Measurements from ENCODE around the gene NPR3. TPM values are rescaled to one million over a fixed set of nuclear protein-coding genes. Genes with fewer than 3 reads are reported as not detected.

Gene NPR3
- total RNA-seq, 3 donors from 2014 or later = 1.9 to 44.2 (median 2.0) TPM

DNA sequence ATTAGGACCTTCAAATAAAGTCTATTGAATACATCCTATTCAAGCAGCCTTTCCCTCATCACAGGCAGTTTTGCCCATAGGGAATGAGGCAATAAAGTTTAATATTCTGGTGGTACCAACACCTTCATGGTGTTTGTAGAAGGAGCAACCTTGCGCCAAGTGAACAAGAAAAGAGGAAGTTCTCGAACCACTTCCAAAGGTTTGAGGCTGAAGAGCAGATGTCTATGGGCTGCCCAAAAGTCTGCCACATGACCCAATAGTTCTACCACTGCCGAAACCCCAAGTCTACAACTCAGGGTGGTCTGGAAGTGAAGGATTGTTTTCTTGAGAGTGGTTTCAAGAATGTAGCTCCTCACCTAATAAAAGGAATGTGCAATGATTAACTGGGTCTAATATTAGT is 123.1 kb downstream of the NPR3 start:
- Histone ChIP-seq H3K4me1 (no peaks in the 10 kb centered on the region), H3K27ac (no peak overlapping the region), H3K36me3 (no peaks in the 10 kb centered on the region), H3K9me3 (no peaks in the 10 kb centered on the region), H3K27me3 (no peaks in the 10 kb centered on the region), H3K4me3 (no peak overlapping the region)
- no peak for TF ChIP-seq POLR2A (IDR thresholded peaks at IDR 0.05)
- no peak for TF ChIP-seq POLR2AphosphoS5 (IDR thresholded peaks at IDR 0.05)
- TF ChIP-seq, protein P1, sequence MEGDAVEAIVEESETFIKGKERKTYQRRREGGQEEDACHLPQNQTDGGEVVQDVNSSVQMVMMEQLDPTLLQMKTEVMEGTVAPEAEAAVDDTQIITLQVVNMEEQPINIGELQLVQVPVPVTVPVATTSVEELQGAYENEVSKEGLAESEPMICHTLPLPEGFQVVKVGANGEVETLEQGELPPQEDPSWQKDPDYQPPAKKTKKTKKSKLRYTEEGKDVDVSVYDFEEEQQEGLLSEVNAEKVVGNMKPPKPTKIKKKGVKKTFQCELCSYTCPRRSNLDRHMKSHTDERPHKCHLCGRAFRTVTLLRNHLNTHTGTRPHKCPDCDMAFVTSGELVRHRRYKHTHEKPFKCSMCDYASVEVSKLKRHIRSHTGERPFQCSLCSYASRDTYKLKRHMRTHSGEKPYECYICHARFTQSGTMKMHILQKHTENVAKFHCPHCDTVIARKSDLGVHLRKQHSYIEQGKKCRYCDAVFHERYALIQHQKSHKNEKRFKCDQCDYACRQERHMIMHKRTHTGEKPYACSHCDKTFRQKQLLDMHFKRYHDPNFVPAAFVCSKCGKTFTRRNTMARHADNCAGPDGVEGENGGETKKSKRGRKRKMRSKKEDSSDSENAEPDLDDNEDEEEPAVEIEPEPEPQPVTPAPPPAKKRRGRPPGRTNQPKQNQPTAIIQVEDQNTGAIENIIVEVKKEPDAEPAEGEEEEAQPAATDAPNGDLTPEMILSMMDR (IDR thresholded peaks at IDR 0.05) = no peak
- no peak for DNase-seq (ENCODE audit: low spot score in 2 of 2)
- intact Hi-C loops (cut with DNase I; ENCODE audit: low total_unique reads) = no loop called here

DNA sequence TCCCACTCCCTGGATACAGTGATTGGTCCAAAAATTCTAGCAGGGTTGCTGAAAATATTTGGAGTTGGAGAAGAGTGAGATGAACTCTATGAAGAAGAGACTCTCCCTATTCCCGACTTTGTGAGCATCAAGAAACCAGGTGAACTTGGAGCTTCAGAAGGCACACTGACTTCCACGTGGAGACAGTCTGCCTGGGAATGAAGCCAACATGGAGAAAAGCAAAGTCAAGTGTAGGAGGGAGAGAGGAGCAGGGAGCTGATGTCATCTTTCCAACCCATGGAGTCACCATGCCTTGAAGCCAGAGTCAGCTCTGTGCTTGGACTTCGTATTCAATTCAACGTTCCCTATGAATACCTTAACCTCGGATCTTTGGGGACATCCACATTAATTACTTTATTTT is 125.1 kb downstream of the NPR3 start:
- H3K4me1 ChIP-seq = no peaks in the 10 kb centered on the region
- no peak for DNase-seq (ENCODE audit: low spot score in 2 of 2)
- no peak overlapping the region for H3K4me3 ChIP-seq
- no peaks in the 10 kb centered on the region for H3K9me3 ChIP-seq
- TF ChIP-seq POLR2AphosphoS5 (IDR thresholded peaks at IDR 0.05) = no peak
- TF ChIP-seq, protein P1 (IDR thresholded peaks at IDR 0.05) = no peak
- TF ChIP-seq POLR2A (IDR thresholded peaks at IDR 0.05) = no peak
- H3K36me3 ChIP-seq = no peaks in the 10 kb centered on the region
- H3K27ac ChIP-seq = no peak overlapping the region
- intact Hi-C loops (cut with DNase I; ENCODE audit: low total_unique reads) = no loop called here
- no peaks in the 10 kb centered on the region for H3K27me3 ChIP-seq

DNA sequence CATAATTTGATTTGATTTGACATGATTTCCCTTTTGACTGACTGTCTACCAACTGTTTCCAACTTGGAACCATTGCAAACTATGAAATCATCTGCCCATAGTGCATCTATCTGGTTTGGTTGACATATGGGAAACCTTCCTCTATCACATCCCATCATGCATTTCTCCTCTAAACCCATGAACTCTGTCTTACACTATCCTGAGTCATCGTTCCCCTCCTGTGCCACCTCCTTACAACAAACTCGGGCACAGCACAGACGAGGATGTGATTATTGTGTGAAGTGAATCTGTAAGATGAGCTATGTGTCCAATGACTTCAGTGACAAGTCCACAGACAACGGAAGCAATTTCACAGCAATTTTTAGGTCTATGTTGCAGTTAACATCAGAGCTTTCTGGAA is 126.1 kb downstream of the NPR3 start:
- Histone ChIP-seq H3K27ac (no peak overlapping the region), H3K4me3 (no peak overlapping the region), H3K36me3 (no peaks in the 10 kb centered on the region), H3K9me3 (no peaks in the 10 kb centered on the region), H3K4me1 (no peaks in the 10 kb centered on the region), H3K27me3 (no peaks in the 10 kb centered on the region)
- intact Hi-C loops (cut with DNase I; ENCODE audit: low total_unique reads) = no loop called here
- TF ChIP-seq, protein P1 (IDR thresholded peaks at IDR 0.05) = no peak
- TF ChIP-seq POLR2AphosphoS5 (IDR thresholded peaks at IDR 0.05) (no peak), POLR2A (IDR thresholded peaks at IDR 0.05) (no peak)
- DNase-seq (ENCODE audit: low spot score in 2 of 2) = no peak

DNA sequence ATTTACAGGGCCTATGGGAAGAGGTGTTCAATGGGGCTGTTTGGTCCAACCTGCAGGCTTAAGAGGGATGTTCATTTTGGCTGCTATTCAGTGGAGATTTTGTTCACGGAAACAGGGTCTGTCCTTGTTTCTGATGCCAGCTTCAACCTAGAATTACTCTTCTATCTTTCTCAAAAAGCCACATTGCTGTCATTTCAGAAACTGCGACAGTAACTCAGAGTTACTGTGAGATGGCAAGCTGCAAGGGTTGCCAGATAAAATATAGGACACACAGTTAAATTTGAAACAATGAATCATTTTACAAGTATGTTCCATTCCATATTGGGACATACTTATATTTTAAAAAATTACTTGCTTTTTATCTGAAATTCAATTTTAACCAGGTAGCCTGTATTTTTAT is 128.0 kb downstream of the NPR3 start:
- no peak overlapping the region for H3K4me3 ChIP-seq
- H3K36me3 ChIP-seq = no peaks in the 10 kb centered on the region
- intact Hi-C loops (cut with DNase I; ENCODE audit: low total_unique reads) = no loop called here
- TF ChIP-seq POLR2AphosphoS5 (IDR thresholded peaks at IDR 0.05) (no peak), POLR2A (IDR thresholded peaks at IDR 0.05) (no peak)
- TF ChIP-seq, protein P1 (IDR thresholded peaks at IDR 0.05) = no peak
- H3K27me3 ChIP-seq = no peaks in the 10 kb centered on the region
- no peak overlapping the region for H3K27ac ChIP-seq
- no peak for DNase-seq (ENCODE audit: low spot score in 2 of 2)
- H3K4me1 ChIP-seq = no peaks in the 10 kb centered on the region
- no peaks in the 10 kb centered on the region for H3K9me3 ChIP-seq

DNA sequence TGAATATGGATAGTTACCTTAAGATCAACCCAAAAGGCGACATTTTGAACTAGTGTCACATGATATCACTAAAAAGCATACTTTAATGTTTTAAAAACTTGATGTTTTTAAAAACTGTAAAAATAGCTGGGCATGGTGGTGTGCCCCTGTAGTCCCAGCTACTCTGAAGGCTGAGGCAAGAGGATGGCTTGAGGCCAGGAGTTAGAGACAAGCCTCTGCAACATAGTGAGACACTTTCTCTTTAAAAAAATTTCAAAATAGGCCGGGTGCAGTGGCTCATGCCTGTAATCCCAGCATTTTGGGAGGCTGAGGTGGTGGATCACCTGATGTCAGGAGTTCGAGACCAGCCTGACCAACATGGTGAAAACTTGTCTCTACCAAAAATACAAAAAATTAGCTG is 129.5 kb downstream of the NPR3 start:
- Histone ChIP-seq H3K4me1 (no peaks in the 10 kb centered on the region), H3K9me3 (no peaks in the 10 kb centered on the region), H3K27ac (no peak overlapping the region), H3K4me3 (no peak overlapping the region), H3K36me3 (no peaks in the 10 kb centered on the region), H3K27me3 (no peaks in the 10 kb centered on the region)
- TF ChIP-seq, protein P1 (IDR thresholded peaks at IDR 0.05) = no peak
- no peak for TF ChIP-seq POLR2A (IDR thresholded peaks at IDR 0.05)
- TF ChIP-seq POLR2AphosphoS5 (IDR thresholded peaks at IDR 0.05) = no peak
- intact Hi-C loops (cut with DNase I; ENCODE audit: low total_unique reads) = no loop called here
- DNase-seq (ENCODE audit: low spot score in 2 of 2) = no peak

Other genes starting within 250 kb of the NPR3 start
- 100 to 1,000 TPM; 152 to 230 (median 201) TPM for gene SUB1, start 125.8 kb upstream of the NPR3 start, total RNA-seq

All from breast epithelium (tissue), 4 donors.